GM12878 (cell line): Measurements from ENCODE around the gene WDR53. TPM values are rescaled to one million over a fixed set of nuclear protein-coding genes. Genes with fewer than 3 reads are reported as not detected.

Experiments used
- ATAC-seq: fragments of 200-7000 bp; cut with Tn5 transposase; 3 replicates; pipeline ENCODE4 v1.9.1; 2020; ENCODE audit warnings: mild to moderate bottlenecking, moderate library complexity
- BruUV-seq: library from RNA; stranded (reverse); fragments of 400-500 nt; replicated peaks from 2 replicates; lab custom pipeline; 2021; lab: Mats Ljungman, UMichigan
- CTCF ChIA-PET: fragments of 300-600 bp; sonication (Branson Sonifier 250); formaldehyde crosslinking; extraction: SDS; loops from one replicate; lab custom pipeline; 2021; ENCODE audit warnings: inconsistent platforms; lab: Yijun Ruan, JAX
- POLR2A ChIA-PET: fragments of 350-600 bp; formaldehyde crosslinking; extraction: SDS; loops from one replicate; lab custom pipeline; 2021; ENCODE audit warnings: inconsistent platforms; lab: Charles Lee
- RAD21 ChIA-PET: fragments of 300-600 bp; sonication (Branson Sonifier 250); formaldehyde crosslinking; loops from one replicate; lab custom pipeline; 2023; ENCODE audit warnings: antibody characterized with exemption; ENCODE audit not compliant: unreplicated experiment; lab: Charles Lee
- SMC1A ChIA-PET: fragments of 300-600 bp; sonication (Branson Sonifier 250); formaldehyde crosslinking; loops from one replicate; lab custom pipeline; 2023; ENCODE audit not compliant: unreplicated experiment, uncharacterized antibody; lab: Charles Lee
- DNase-seq: peaks from one replicate; pipeline ENCODE4 v3.0.0-alpha.2; 2011; ENCODE audit warnings: low read depth, low spot score
- FAIRE-seq: peaks from 3 replicates; lab custom pipeline; 2011; peaks lifted over from hg19 to GRCh38; lab: Jason Lieb, UNC
- H2AFZ ChIP-seq: 2 replicates; pipeline ENCODE4 v1.6.0; 2011; ENCODE audit warnings: low read depth, low read length, control low read depth; ENCODE audit not compliant: control insufficient read depth
- H3K27ac ChIP-seq: 2 replicates; pipeline ENCODE4 v1.5.1; 2011; ENCODE audit warnings: control low read depth; ENCODE audit not compliant: control insufficient read depth, insufficient read depth
- H3K27me3 ChIP-seq, 2 experiments: replicated peaks in 1 of 2; 2 replicates each; pipeline versions ENCODE4 v1.6.0 to v1.6.1; 2011; ENCODE audit warnings: low read length in 1 of 2; ENCODE audit not compliant: control insufficient read depth in 2 of 2, insufficient read depth in 2 of 2
- H3K36me3 ChIP-seq, 2 experiments: 2 replicates each; pipeline ENCODE4 v1.5.1; 2011; ENCODE audit warnings: low read length in 1 of 2; ENCODE audit not compliant: control insufficient read depth in 2 of 2, insufficient read depth in 2 of 2
- H3K4me1 ChIP-seq: 2 replicates; pipeline ENCODE4 v1.6.1; 2011; ENCODE audit warnings: mild to moderate bottlenecking, low read length, moderate library complexity, mixed read lengths; ENCODE audit not compliant: control insufficient read depth, insufficient read depth
- H3K4me2 ChIP-seq: 2 replicates; pipeline ENCODE4 v1.6.0; 2011; ENCODE audit warnings: control low read depth; ENCODE audit not compliant: control insufficient read depth, insufficient read depth
- H3K4me3 ChIP-seq: fragments of 200-600 bp; sonication (generic); 2 replicates; pipeline ENCODE4 v1.5.1; 2016
- H3K79me2 ChIP-seq: 2 replicates; pipeline ENCODE4 v1.6.0; 2011; ENCODE audit warnings: low read length; ENCODE audit not compliant: control insufficient read depth, insufficient read depth
- H3K9ac ChIP-seq: 2 replicates; pipeline ENCODE4 v1.8.0; 2011; ENCODE audit warnings: low read length, control low read depth, mixed read lengths; ENCODE audit not compliant: control insufficient read depth, insufficient read depth
- H3K9me3 ChIP-seq: replicated peaks from 3 replicates; pipeline ENCODE4 v1.5.1; 2011; ENCODE audit warnings: mild to moderate bottlenecking, low read length; ENCODE audit not compliant: control insufficient read depth, insufficient read depth
- H4K20me1 ChIP-seq: 2 replicates; pipeline ENCODE4 v1.6.0; 2011; ENCODE audit not compliant: control insufficient read depth, insufficient read depth
- BCL11A ChIP-seq: IDR thresholded peaks from 2 replicates; pipeline ENCODE4 v1.6.1; 2011; ENCODE audit warnings: low read depth, low read length
- CREB1 ChIP-seq: IDR thresholded peaks from 2 replicates; pipeline ENCODE4 v1.6.1; 2012; ENCODE audit warnings: low read depth, mild to moderate bottlenecking, inconsistent platforms
- CTCF ChIP-seq, 3 experiments: IDR thresholded peaks in 2 of 3; conservative IDR thresholded peaks in 1 of 3; 2 replicates each; pipeline ENCODE4 v1.5.1; 2011; ENCODE audit warnings: low read depth in 3 of 3, low read length in 3 of 3, mild to moderate bottlenecking in 3 of 3, control low read depth in 2 of 3, moderate library complexity in 2 of 3, inconsistent platforms in 1 of 3, mixed read lengths in 1 of 3; ENCODE audit not compliant: control insufficient read depth in 2 of 3, insufficient read depth in 1 of 3; ENCODE audit errors: extremely low read depth in 1 of 3
- DPF2 ChIP-seq: fragments of 450-650 bp; IDR thresholded peaks from 2 replicates; pipeline ENCODE4 v1.6.1; 2017; ENCODE audit warnings: mild to moderate bottlenecking
- EGR1 ChIP-seq, 2 experiments: IDR thresholded peaks; 1 replicate in 1 of 2; 2 replicates in 1 of 2; pipeline ENCODE4 v1.6.1; 2011 to 2012; ENCODE audit warnings: low read depth in 2 of 2, low read length in 2 of 2, borderline replicate concordance in 1 of 2, mild to moderate bottlenecking in 1 of 2, moderate library complexity in 1 of 2
- HSF1 ChIP-seq: fragments of 150-350 bp; IDR thresholded peaks from 2 replicates; pipeline ENCODE4 v1.6.1; 2014; ENCODE audit warnings: mild to moderate bottlenecking, low read depth, low read length
- PAX5 ChIP-seq: IDR thresholded peaks from 2 replicates; pipeline ENCODE4 v1.6.1; 2011; ENCODE audit warnings: low read depth, low read length, borderline replicate concordance
- PML ChIP-seq: IDR thresholded peaks from 2 replicates; pipeline ENCODE4 v1.6.1; 2012; ENCODE audit warnings: low read length, inconsistent platforms
- POLR2A ChIP-seq: IDR thresholded peaks from 2 replicates; pipeline ENCODE4 v1.6.1; 2011; ENCODE audit warnings: low read depth, mild to moderate bottlenecking, low read length
- RB1 ChIP-seq: fragments of 450-650 bp; formaldehyde crosslinking; IDR thresholded peaks from 2 replicates; pipeline ENCODE4 v1.6.1; 2017; ENCODE audit warnings: mild to moderate bottlenecking, borderline replicate concordance
- RELA ChIP-seq: fragments of 450-650 bp; IDR thresholded peaks from 2 replicates; pipeline ENCODE4 v1.8.0; 2014; ENCODE audit warnings: borderline replicate concordance; ENCODE audit not compliant: partially characterized antibody
- SPI1 ChIP-seq: IDR thresholded peaks from 2 replicates; pipeline ENCODE4 v1.6.1; 2011; ENCODE audit warnings: low read depth, mild to moderate bottlenecking, low read length, moderate library complexity, borderline replicate concordance; ENCODE audit not compliant: insufficient read depth
- ZNF207 ChIP-seq: fragments of 450-650 bp; IDR thresholded peaks from 2 replicates; pipeline ENCODE4 v1.6.1; 2014; ENCODE audit warnings: antibody characterized with exemption, mild to moderate bottlenecking, borderline replicate concordance
- ZNF217 ChIP-seq: fragments of 450-650 bp; IDR thresholded peaks from 2 replicates; pipeline ENCODE4 v1.6.1; 2017; ENCODE audit warnings: antibody characterized with exemption, mild to moderate bottlenecking
- WGBS: methylation state at CpG from one replicate; pipeline ENCODE4 v1.1.6; 2016; ENCODE audit warnings: low lambda C conversion rate; ENCODE audit not compliant: insufficient replicate concordance, insufficient coverage; ENCODE audit errors: missing lambda C conversion rate; 5-methylcytosine and 5-hydroxymethylcytosine counted together
- in situ Hi-C: fragments of 300-500 bp; cut with MboI; formaldehyde crosslinking; loops from 9 replicates; pipeline ENCODE4 v1.14.3; 2018; ENCODE audit warnings: mixed read lengths
- intact Hi-C: fragments of 100-400 bp; cut with micrococcal nuclease; formaldehyde crosslinking; loops from one replicate; pipeline ENCODE4 v1.14.2; 2022; ENCODE audit not compliant: unreplicated experiment
- polyA plus RNA-seq, 11 experiments: library from polyadenylated mRNA; depleted of rRNA in 4 of 11; unstranded in 6 of 11; stranded (reverse) in 5 of 11; fragments of >200 nt; fragmentation: Nextera tagmentation in 4 of 11; fragmentation: Illumina TruSeq in 1 of 11; extraction: Ambion mirVana in 4 of 11; extraction: Trizol in 1 of 11; gene quantifications; 1 replicate in 1 of 11; 2 replicates in 10 of 11; pipeline versions ENCODE4 v1.2.1 to v1.2.3, GENCODE V29; 2011 to 2016; ENCODE audit warnings: inconsistent platforms in 2 of 11, missing spikeins in 2 of 11, low read depth in 1 of 11
- total RNA-seq, 4 experiments: library from RNA; depleted of rRNA in 3 of 4; stranded (reverse); fragments of >200 nt in 3 of 4; fragmentation: Illumina TruSeq in 1 of 4; extraction: Trizol in 1 of 4; gene quantifications; 2 replicates each; pipeline versions ENCODE4 v1.2.1 to v1.2.3, GENCODE V29; 2013 to 2021
- TF ChIP-seq, protein P1 (sequence below): IDR thresholded peaks from 2 replicates; pipeline ENCODE4 v1.6.1; 2011; ENCODE audit warnings: borderline replicate concordance, low read depth, mild to moderate bottlenecking, moderate library complexity, low read length; ENCODE audit not compliant: insufficient read depth, poor library complexity, severe bottlenecking
- TF ChIP-seq, protein P2 (sequence below): fragments of 450-650 bp; conservative IDR thresholded peaks from 2 replicates; pipeline ENCODE4 v1.6.1; 2017; ENCODE audit warnings: mild to moderate bottlenecking, moderate library complexity

Gene WDR53
- total and polyA plus RNA-seq, 10 of the 15 experiments (the other 5 are each of a cell fraction or from before 2014, with no cell fraction given) = 7.7 to 20.3 (median 15.7) TPM

GRCh38 chr3:196528639-196529233 lies 39.6 kb downstream of the WDR53 start:
- no peaks in the 10 kb centered on the region for H3K79me2 ChIP-seq
- no peaks in the 10 kb centered on the region for H3K27me3 ChIP-seq
- no peaks in the 10 kb centered on the region for H3K36me3 ChIP-seq
- under 1% methylated on average over 46 of the region's 52 CpGs for WGBS
- FAIRE-seq (no peak), ATAC-seq (peak; percentile 96), DNase-seq (no peak)
- no peaks in the 10 kb centered on the region for H3K9me3 ChIP-seq
- peaks cover 13% of the 10 kb centered on the region for H3K4me1 ChIP-seq
- H2AFZ ChIP-seq = peak overlapping the region; percentile 74
- peak overlapping the region; percentile 97 for H3K4me2 ChIP-seq
- peak overlapping the region; percentile 69 for H3K4me3 ChIP-seq
- no TSS peak for BruUV-seq
- RAD21 ChIA-PET = interaction anchor here (1.0 to 2.0 kb wide), 2 partner anchors 81 to 164 kb away, joined by 3 to 4 read pairs; no protein-coding TSS in a partner anchor
- no peaks in the 10 kb centered on the region for H4K20me1 ChIP-seq
- H3K27ac ChIP-seq = peak overlapping the region; percentile 96
- SMC1A ChIA-PET = interaction anchor here (0.6 kb wide), 1 partner anchor 86 kb away, joined by 3 read pairs; no protein-coding TSS in a partner anchor
- CTCF ChIA-PET = interaction anchor here (0.8 to 2.1 kb wide), 6 partner anchors 10 to 87 kb away, joined by 3 to 9 read pairs (median 4); no protein-coding TSS in a partner anchor
- in situ Hi-C loops (no loop called here), intact Hi-C loops (loop anchor here (2.0 kb wide), 1 partner anchor 156 kb away; no protein-coding TSS in a partner anchor)
- H3K9ac ChIP-seq = peak overlapping the region; percentile 71
- POLR2A ChIA-PET = interaction anchor here (0.5 kb wide), 1 partner anchor 140 kb away, joined by 3 read pairs; no protein-coding TSS in a partner anchor
- TF ChIP-seq ZNF207 = no peak
- no peak for TF ChIP-seq HSF1
- no peak for TF ChIP-seq CREB1
- 0 out of 2 replicates have a peak, but pooled peaks have one; percentile 65 for TF ChIP-seq PML
- TF ChIP-seq RB1 = peak; percentile 26; the same call in 1 of the 2 replicates
- peak; percentile 94 for TF ChIP-seq POLR2A
- TF ChIP-seq ZNF217 = no peak
- TF ChIP-seq EGR1 (IDR thresholded peaks at IDR 0.05; ENCODE audit: borderline replicate concordance in 1 of 2, low read depth in 2 of 2, low read length in 2 of 2) = peak in 1 of 2 experiments; percentile 48; a peak in 1 of 3 replicates
- TF ChIP-seq BCL11A = no peak
- TF ChIP-seq, protein P1, sequence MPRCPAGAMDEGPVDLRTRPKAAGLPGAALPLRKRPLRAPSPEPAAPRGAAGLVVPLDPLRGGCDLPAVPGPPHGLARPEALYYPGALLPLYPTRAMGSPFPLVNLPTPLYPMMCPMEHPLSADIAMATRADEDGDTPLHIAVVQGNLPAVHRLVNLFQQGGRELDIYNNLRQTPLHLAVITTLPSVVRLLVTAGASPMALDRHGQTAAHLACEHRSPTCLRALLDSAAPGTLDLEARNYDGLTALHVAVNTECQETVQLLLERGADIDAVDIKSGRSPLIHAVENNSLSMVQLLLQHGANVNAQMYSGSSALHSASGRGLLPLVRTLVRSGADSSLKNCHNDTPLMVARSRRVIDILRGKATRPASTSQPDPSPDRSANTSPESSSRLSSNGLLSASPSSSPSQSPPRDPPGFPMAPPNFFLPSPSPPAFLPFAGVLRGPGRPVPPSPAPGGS = peak; percentile 22
- TF ChIP-seq PAX5 = peak; percentile 17; the same call in 1 of the 2 replicates
- TF ChIP-seq, protein P2, sequence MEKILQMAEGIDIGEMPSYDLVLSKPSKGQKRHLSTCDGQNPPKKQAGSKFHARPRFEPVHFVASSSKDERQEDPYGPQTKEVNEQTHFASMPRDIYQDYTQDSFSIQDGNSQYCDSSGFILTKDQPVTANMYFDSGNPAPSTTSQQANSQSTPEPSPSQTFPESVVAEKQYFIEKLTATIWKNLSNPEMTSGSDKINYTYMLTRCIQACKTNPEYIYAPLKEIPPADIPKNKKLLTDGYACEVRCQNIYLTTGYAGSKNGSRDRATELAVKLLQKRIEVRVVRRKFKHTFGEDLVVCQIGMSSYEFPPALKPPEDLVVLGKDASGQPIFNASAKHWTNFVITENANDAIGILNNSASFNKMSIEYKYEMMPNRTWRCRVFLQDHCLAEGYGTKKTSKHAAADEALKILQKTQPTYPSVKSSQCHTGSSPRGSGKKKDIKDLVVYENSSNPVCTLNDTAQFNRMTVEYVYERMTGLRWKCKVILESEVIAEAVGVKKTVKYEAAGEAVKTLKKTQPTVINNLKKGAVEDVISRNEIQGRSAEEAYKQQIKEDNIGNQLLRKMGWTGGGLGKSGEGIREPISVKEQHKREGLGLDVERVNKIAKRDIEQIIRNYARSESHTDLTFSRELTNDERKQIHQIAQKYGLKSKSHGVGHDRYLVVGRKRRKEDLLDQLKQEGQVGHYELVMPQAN = 0 out of 2 replicates have a peak, but pooled peaks have one; percentile 35
- TF ChIP-seq CTCF (IDR thresholded peaks at IDR 0.05 in 2 of 3, conservative IDR thresholded peaks at IDR 0.05 in 1 of 3; ENCODE audit: control insufficient read depth in 2 of 3, extremely low read depth in 1 of 3, insufficient read depth in 1 of 3, low read depth in 3 of 3, low read length in 3 of 3) = peak; percentile 49 to 84 (median 53); a peak in 5 of 6 replicates
- peak; percentile 23; the same call in 1 of the 2 replicates for TF ChIP-seq DPF2
- TF ChIP-seq RELA = no peak
- TF ChIP-seq SPI1 = no peak
